HUES48 (cell line): ENCODE results near the gene CFAP65.

ENCODE experiments used
- H3K27ac ChIP-seq: one replicate; pipeline ENCODE4 v1.7.0; 2013; ENCODE audit warnings: low read depth, low read length, inconsistent platforms
- H3K27me3 ChIP-seq: 2 replicates; pipeline ENCODE4 v1.6.1; 2013; ENCODE audit warnings: mild to moderate bottlenecking, low read length; ENCODE audit not compliant: control insufficient read depth, insufficient read depth
- H3K36me3 ChIP-seq: 2 replicates; pipeline ENCODE4 v1.6.1; 2013; ENCODE audit warnings: low read length; ENCODE audit not compliant: control insufficient read depth, insufficient read depth
- H3K4me1 ChIP-seq: 2 replicates; pipeline ENCODE4 v1.6.1; 2013; ENCODE audit warnings: mild to moderate bottlenecking, low read length; ENCODE audit not compliant: control insufficient read depth, insufficient read depth
- H3K4me3 ChIP-seq: 2 replicates; pipeline ENCODE4 v1.5.1; 2013; ENCODE audit warnings: mild to moderate bottlenecking, low read depth, low read length
- H3K9ac ChIP-seq: 2 replicates; pipeline ENCODE4 v1.6.1; 2013; ENCODE audit warnings: mild to moderate bottlenecking, low read depth, low read length, moderate library complexity
- H3K9me3 ChIP-seq: 2 replicates; pipeline ENCODE4 v1.6.1; 2013; ENCODE audit warnings: low read length; ENCODE audit not compliant: control insufficient read depth, insufficient read depth

CFAP65 gene

GRCh38 chr2:218980735-218981389, 60.5 kb downstream of the CFAP65 start:
- Histone ChIP-seq H3K27me3 (peaks cover 97% of the 10 kb centered on the region), H3K4me1 (no peaks in the 10 kb centered on the region; the same call in 1 of the 2 replicates), H3K36me3 (no peaks in the 10 kb centered on the region), H3K9me3 (no peaks in the 10 kb centered on the region), H3K27ac (no peak overlapping the region), H3K9ac (no peak overlapping the region), H3K4me3 (peak overlapping the region; percentile 38; the same call in 1 of the 2 replicates)

DNA sequence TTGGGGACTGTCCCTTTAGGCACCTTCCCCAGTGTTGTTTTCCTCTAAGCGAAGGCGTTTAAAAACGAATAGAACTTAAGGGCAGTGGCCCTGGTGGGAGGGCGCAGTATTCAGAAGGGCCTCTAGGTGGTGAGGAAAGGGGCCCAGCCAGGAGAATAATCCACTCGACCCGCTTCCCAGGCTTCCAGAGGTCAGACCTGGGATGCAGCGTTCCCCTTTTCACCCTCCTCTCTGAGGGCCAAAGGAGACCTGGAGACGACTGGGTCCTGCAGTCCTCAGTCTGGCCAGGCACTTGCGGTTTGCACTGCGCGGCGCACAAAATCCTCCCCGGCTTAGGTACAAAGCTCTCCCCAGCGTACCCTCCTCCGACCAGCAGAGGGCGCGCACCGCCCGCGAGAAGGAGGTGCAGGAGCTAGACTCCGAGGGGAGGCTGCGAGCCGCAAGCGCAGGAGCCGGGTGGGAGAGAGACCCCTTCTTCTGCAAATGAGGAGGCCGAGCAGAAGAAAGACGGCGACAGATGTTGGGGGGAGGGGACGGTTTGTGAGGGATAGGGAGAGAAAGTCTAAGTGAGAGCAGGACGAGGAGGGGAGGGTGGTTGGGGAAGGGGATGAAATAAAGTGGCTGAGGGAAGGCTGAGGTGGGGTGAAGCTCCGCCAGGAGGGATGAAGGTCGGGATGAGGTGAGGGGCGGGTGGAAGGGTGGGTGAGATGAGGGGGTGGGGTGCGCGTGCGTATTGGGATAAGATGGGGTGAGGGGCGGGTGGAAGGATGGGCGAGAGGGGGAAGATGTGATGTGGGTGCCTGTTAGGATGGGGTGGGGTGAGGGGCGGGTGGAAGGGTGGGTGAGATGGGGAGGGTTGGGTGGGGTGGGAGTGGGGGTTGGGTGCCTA, 61.2 kb downstream of the CFAP65 start:
- Histone ChIP-seq H3K4me1 (no peaks in the 10 kb centered on the region), H3K27ac (no peak overlapping the region), H3K9ac (no peak overlapping the region), H3K36me3 (no peaks in the 10 kb centered on the region), H3K4me3 (peak overlapping the region; percentile 43), H3K27me3 (peaks cover 97% of the 10 kb centered on the region), H3K9me3 (no peaks in the 10 kb centered on the region)

- H3K27ac ChIP-seq, result no peak overlapping the region
Observed at GRCh38 chr2:218975060-218975777, 66.1 kb downstream of the CFAP65 start.

DNA sequence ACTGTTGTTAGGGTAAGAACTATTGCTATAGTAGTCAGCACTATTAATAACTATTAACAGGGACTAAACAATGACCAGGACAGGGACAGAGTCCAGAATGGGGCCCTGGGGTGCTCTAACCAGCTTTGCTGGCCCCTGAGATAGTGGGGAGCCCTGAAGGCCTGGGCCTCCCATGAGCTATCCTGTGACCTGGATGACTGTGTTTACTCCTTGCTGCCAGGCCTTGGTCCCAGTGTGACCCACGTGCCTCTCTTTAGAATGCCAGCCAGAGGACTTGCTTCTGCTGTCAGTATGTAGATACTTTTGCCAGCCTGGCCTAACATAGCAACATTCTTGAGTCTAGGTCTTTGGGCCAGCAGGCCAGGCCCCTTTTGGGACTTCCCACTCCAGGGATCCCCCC, 70.4 kb downstream of the CFAP65 start:
- Histone ChIP-seq H3K9ac (no peak overlapping the region), H3K4me3 (no peak overlapping the region), H3K27ac (no peak overlapping the region), H3K9me3 (no peaks in the 10 kb centered on the region), H3K27me3 (peaks cover 50% of the 10 kb centered on the region), H3K36me3 (no peaks in the 10 kb centered on the region), H3K4me1 (no peaks in the 10 kb centered on the region)

More at GRCh38 chr2:218975060-218975777, 66.1 kb downstream of the CFAP65 start:
- H3K27me3 ChIP-seq, result peaks cover 76% of the 10 kb centered on the region
- no peaks in the 10 kb centered on the region for H3K9me3 ChIP-seq
- no peak overlapping the region for H3K4me3 ChIP-seq
- H3K4me1 ChIP-seq, result no peaks in the 10 kb centered on the region
- no peak overlapping the region for H3K9ac ChIP-seq
- H3K36me3 ChIP-seq, result no peaks in the 10 kb centered on the region

DNA sequence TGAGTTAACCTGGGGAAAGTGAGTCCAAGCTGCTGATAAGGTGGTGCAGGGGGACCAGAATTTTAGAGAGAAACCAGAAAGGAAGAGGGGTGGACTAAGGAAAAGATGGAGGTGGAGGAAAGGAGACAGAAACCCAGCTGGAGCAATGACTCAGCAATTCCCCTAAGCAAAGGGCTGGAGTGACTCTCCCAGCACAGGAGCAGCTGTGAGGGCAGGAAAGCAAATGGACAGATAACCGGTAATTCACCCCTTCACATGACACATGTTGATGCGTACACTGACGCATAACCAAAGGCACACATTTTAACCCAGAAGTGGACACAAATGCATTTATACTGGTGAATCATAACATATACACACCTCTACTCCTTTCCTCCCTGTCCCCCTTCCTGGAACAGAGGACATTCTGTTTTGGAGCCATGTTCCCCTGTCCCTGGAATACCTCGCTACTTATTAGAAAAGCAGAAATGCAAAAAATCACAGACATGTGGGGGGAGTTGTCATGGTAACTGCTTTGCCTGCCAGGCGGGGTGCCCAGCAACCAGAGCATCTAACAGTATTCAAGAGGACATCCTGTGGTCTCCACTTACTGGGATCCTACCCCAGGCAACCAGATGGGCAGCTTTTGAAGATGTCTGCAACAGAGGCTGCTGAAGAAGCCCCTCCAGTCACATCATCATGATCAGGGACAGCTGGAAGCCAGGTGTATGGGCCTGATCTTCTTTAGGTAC, 77.1 kb downstream of the CFAP65 start:
- H3K27me3 ChIP-seq, result peaks cover 51% of the 10 kb centered on the region
- H3K9ac ChIP-seq, result no peak overlapping the region

DNA sequence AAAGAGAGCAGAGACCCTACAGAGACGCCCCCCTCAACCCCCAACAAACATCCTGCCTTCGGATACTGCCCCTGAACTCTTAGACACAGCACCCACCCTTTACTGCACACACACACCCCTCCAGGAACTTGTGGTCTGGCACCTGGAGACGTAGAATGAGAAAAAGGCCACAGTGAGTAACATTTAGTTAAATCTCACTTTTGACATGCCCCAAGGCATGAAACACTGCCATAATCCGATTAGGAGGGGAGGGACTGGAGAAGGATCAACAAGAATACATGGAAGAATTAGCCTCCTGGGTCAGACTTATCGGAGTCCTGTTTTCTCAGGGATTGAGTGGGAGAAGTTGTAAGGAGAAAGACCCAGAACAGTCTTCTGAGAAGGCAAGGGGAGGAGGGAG, 77.7 kb downstream of the CFAP65 start:
- Histone ChIP-seq H3K9ac (no peak overlapping the region), H3K4me3 (peak overlapping the region; percentile 40), H3K36me3 (no peaks in the 10 kb centered on the region), H3K4me1 (peaks cover 21% of the 10 kb centered on the region), H3K27ac (peak overlapping the region; percentile 62), H3K9me3 (no peaks in the 10 kb centered on the region), H3K27me3 (peaks cover 57% of the 10 kb centered on the region)

More for the DNA sequence above, 77.1 kb downstream of the CFAP65 start:
- Histone ChIP-seq H3K4me3 (no peak overlapping the region), H3K36me3 (no peaks in the 10 kb centered on the region), H3K9me3 (no peaks in the 10 kb centered on the region), H3K27ac (peak overlapping the region; percentile 62), H3K4me1 (peaks cover 21% of the 10 kb centered on the region)

DNA sequence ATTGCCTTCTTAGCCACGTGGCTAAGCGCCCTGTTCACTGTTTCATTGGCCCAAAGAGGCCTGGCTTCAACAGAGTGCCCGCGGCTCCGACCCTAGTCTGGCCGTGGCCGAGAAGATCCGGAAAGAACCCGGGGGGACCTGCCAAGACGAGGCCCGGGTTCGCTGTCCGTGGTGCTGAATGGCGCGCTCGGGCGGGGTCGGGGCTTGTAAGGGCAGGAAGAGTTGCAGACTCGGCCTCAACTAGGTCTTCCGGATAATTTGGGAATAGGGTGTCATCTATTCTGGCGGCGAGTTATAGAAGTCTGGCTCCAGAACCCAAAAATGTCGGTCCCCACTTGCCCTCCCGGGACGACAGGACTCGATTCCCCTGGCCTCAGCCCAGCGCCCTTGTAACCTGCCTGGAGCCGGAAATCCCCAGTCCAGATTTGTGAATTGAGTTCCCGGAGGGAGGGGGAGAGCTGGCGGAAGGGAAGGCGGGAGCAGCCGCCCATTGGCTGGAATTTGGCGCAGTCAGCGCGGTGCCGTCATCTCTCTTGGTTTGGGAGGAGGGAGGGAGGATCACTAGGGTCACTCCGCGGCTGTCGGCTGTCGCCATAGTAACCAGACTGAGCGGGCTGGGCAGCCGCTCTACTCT, 78.3 kb downstream of the CFAP65 start:
- H3K36me3 ChIP-seq, result no peaks in the 10 kb centered on the region
- peak overlapping the region; percentile 67 for H3K4me3 ChIP-seq
- peaks cover 21% of the 10 kb centered on the region for H3K4me1 ChIP-seq
- no peak overlapping the region for H3K9ac ChIP-seq
- no peak overlapping the region for H3K27ac ChIP-seq
- peaks cover 58% of the 10 kb centered on the region for H3K27me3 ChIP-seq
- no peaks in the 10 kb centered on the region for H3K9me3 ChIP-seq

GRCh38 chr2:218961651-218962570, 79.4 kb downstream of the CFAP65 start:
- Histone ChIP-seq H3K4me3 (peak overlapping the region; percentile 50; the same call in 1 of the 2 replicates), H3K27me3 (peaks cover 60% of the 10 kb centered on the region), H3K9ac (no peak overlapping the region), H3K9me3 (no peaks in the 10 kb centered on the region), H3K4me1 (peaks cover 21% of the 10 kb centered on the region), H3K36me3 (no peaks in the 10 kb centered on the region), H3K27ac (no peak overlapping the region)

GRCh38 chr2:218961229-218961628, 80.1 kb downstream of the CFAP65 start:
- no peaks in the 10 kb centered on the region for H3K36me3 ChIP-seq
- peaks cover 64% of the 10 kb centered on the region for H3K27me3 ChIP-seq
- peaks cover 21% of the 10 kb centered on the region for H3K4me1 ChIP-seq
- H3K9ac ChIP-seq, result no peak overlapping the region
- H3K9me3 ChIP-seq, result no peaks in the 10 kb centered on the region
- H3K27ac ChIP-seq, result no peak overlapping the region
- peak overlapping the region; percentile 26; the same call in 1 of the 2 replicates for H3K4me3 ChIP-seq
